HepG2 (cell line): ENCODE data around the gene COPB2. TPM values are rescaled to one million over a fixed set of nuclear protein-coding genes. Genes with fewer than 3 reads are reported as not detected.

ENCODE experiments used
- ATAC-seq: fragments of 200-7000 bp; cut with Tn5 transposase; 3 replicates; pipeline ENCODE4 v1.9.1; 2020; ENCODE audit warnings: mild to moderate bottlenecking, moderate library complexity
- BruUV-seq: library from RNA; stranded (reverse); fragments of 400-500 nt; replicated peaks from 2 replicates; lab custom pipeline; 2021; lab: Mats Ljungman, UMichigan
- CTCF ChIA-PET: fragments of 300-600 bp; formaldehyde crosslinking; extraction: SDS; loops from one replicate; lab custom pipeline; 2021; ENCODE audit warnings: low total read pairs, inconsistent platforms, low intra/inter-chr PET ratio; lab: Yijun Ruan, JAX
- POLR2A ChIA-PET: fragments of 350-600 bp; sonication (Branson Sonifier 250); formaldehyde crosslinking; loops from one replicate; lab custom pipeline; 2020; ENCODE audit warnings: antibody characterized with exemption, inconsistent platforms; lab: Yijun Ruan, JAX
- DNase-seq: peaks from one replicate; pipeline ENCODE4 v3.0.0-alpha.2; 2015; ENCODE audit warnings: low spot score
- FAIRE-seq: peaks from 3 replicates; lab custom pipeline; 2011; peaks lifted over from hg19 to GRCh38; lab: Jason Lieb, UNC
- H2AFZ ChIP-seq: one replicate; pipeline ENCODE4 v1.6.1; 2011; ENCODE audit warnings: low read length, inconsistent platforms
- H3K27ac ChIP-seq: fragments of 300-600 bp; 3 replicates; pipeline ENCODE4 v1.8.0; 2011; ENCODE audit warnings: mixed run types, mild to moderate bottlenecking, mixed read lengths, low read length, inconsistent platforms; ENCODE audit not compliant: insufficient read depth; ENCODE audit errors: extremely low read length
- H3K27me3 ChIP-seq, 2 experiments: fragments of 200-600 bp in 1 of 2; 2 replicates in 1 of 2; 3 replicates in 1 of 2; pipeline versions ENCODE4 v1.6.0 to v1.8.0; 2011; ENCODE audit warnings: low read length in 2 of 2, mild to moderate bottlenecking in 2 of 2, moderate library complexity in 2 of 2, inconsistent platforms in 1 of 2; ENCODE audit not compliant: insufficient read depth in 2 of 2, control insufficient read depth in 1 of 2
- H3K36me3 ChIP-seq, 2 experiments: fragments of 200-600 bp in 1 of 2; replicated peaks in 1 of 2; 2 replicates in 1 of 2; 3 replicates in 1 of 2; pipeline versions ENCODE4 v1.5.1 to v1.8.0; 2011; ENCODE audit warnings: low read length in 2 of 2, inconsistent platforms in 1 of 2; ENCODE audit not compliant: insufficient read depth in 2 of 2, control insufficient read depth in 1 of 2
- H3K4me1 ChIP-seq: 2 replicates; pipeline ENCODE4 v1.5.1; 2012; ENCODE audit warnings: low read length, inconsistent platforms; ENCODE audit not compliant: insufficient read depth
- H3K4me2 ChIP-seq: 2 replicates; pipeline ENCODE4 v1.6.0; 2011; ENCODE audit warnings: low read depth, low read length, inconsistent platforms
- H3K4me3 ChIP-seq, 3 experiments: fragments of 200-600 bp in 1 of 3; sonication (generic), shearing (Covaris generic) in 1 of 3; replicated peaks in 1 of 3; 2 replicates each; pipeline ENCODE4 v1.5.1; 2011 to 2016; ENCODE audit warnings: low read length in 3 of 3, inconsistent platforms in 2 of 3, low read depth in 2 of 3, mild to moderate bottlenecking in 2 of 3, control low read depth in 1 of 3, mixed read lengths in 1 of 3; ENCODE audit not compliant: insufficient read depth in 1 of 3
- H3K79me2 ChIP-seq: one replicate; pipeline ENCODE4 v1.6.1; 2011; ENCODE audit warnings: low read length, inconsistent platforms; ENCODE audit not compliant: insufficient read depth
- H3K9ac ChIP-seq: 2 replicates; pipeline ENCODE4 v1.6.0; 2011; ENCODE audit warnings: mild to moderate bottlenecking, low read depth, low read length, inconsistent platforms; ENCODE audit not compliant: insufficient read depth
- H3K9me3 ChIP-seq: 2 replicates; pipeline ENCODE4 v1.5.1; 2012; ENCODE audit warnings: mild to moderate bottlenecking, low read length
- H4K20me1 ChIP-seq: 2 replicates; pipeline ENCODE4 v1.6.0; 2011; ENCODE audit warnings: inconsistent platforms, mild to moderate bottlenecking, low read length, moderate library complexity; ENCODE audit not compliant: insufficient read depth
- ETS1 ChIP-seq: sonication (generic); formaldehyde crosslinking; IDR thresholded peaks from 2 replicates; pipeline ENCODE4 v1.4.0; 2020; ENCODE audit warnings: missing genetic modification reagents
- MED1 ChIP-seq: sonication (generic); formaldehyde crosslinking; IDR thresholded peaks from 2 replicates; pipeline ENCODE4 v1.4.0; 2020; ENCODE audit warnings: missing genetic modification reagents
- MEF2D ChIP-seq: sonication (generic); formaldehyde crosslinking; IDR thresholded peaks from 2 replicates; pipeline ENCODE4 v1.5.1; 2020; ENCODE audit warnings: mild to moderate bottlenecking, missing genetic modification reagents
- PCBP1 ChIP-seq: fragments of 200-400 bp; formaldehyde crosslinking; IDR thresholded peaks from 2 replicates; pipeline ENCODE4 v1.6.1; 2017; ENCODE audit warnings: mild to moderate bottlenecking, low read depth, low read length, borderline replicate concordance
- PHF20 ChIP-seq: sonication (generic); formaldehyde crosslinking; IDR thresholded peaks from 2 replicates; pipeline ENCODE4 v1.5.0; 2020; ENCODE audit warnings: mild to moderate bottlenecking, missing genetic modification reagents
- POGK ChIP-seq: sonication (generic); formaldehyde crosslinking; conservative IDR thresholded peaks from 2 replicates; pipeline ENCODE4 v1.8.0; 2022; ENCODE audit warnings: mild to moderate bottlenecking, moderate library complexity, missing genetic modification reagents
- RBM22 ChIP-seq: fragments of 200-400 bp; formaldehyde crosslinking; optimal IDR thresholded peaks from 2 replicates; pipeline ENCODE3; 2017; ENCODE audit warnings: mild to moderate bottlenecking, low read length, moderate library complexity
- SUZ12 ChIP-seq: fragments of 150-350 bp; IDR thresholded peaks from 2 replicates; pipeline ENCODE4 v1.6.1; 2014; ENCODE audit warnings: low read depth, low read length
- TBP ChIP-seq: sonication (generic); formaldehyde crosslinking; IDR thresholded peaks from 2 replicates; pipeline ENCODE4 v1.5.0; 2020; ENCODE audit warnings: missing genetic modification reagents
- TBX2 ChIP-seq: sonication (generic); formaldehyde crosslinking; IDR thresholded peaks from 2 replicates; pipeline ENCODE4 v1.5.0; 2020; ENCODE audit warnings: missing genetic modification reagents, mild to moderate bottlenecking, borderline replicate concordance
- ZNF101 ChIP-seq: sonication (generic); formaldehyde crosslinking; IDR thresholded peaks from 2 replicates; pipeline ENCODE4 v1.4.0; 2020; ENCODE audit warnings: mild to moderate bottlenecking, low read depth, missing genetic modification reagents, borderline replicate concordance
- ZNF577 ChIP-seq: sonication (generic); formaldehyde crosslinking; IDR thresholded peaks from 2 replicates; pipeline ENCODE4 v1.4.0; 2020; ENCODE audit warnings: mild to moderate bottlenecking, low read depth, missing genetic modification reagents, borderline replicate concordance
- WGBS: methylation state at CpG from one replicate; pipeline ENCODE4 v1.1.6; 2017; ENCODE audit warnings: low lambda C conversion rate; 5-methylcytosine and 5-hydroxymethylcytosine counted together
- in situ Hi-C: cut with HindIII; loops from 2 replicates; pipeline ENCODE4 v1.10.0; 2017; ENCODE audit warnings: low pct_unique_long_range_greater_than_20kb; ENCODE audit not compliant: extremely low pct_ligation_motif_present
- intact Hi-C: fragments of 100-400 bp; cut with micrococcal nuclease; formaldehyde crosslinking; loops from one replicate; pipeline ENCODE4 v1.10.0; 2022; ENCODE audit not compliant: unreplicated experiment
- polyA plus RNA-seq, 8 experiments: library from polyadenylated mRNA; depleted of rRNA in 3 of 8; stranded (reverse) in 7 of 8; unstranded in 1 of 8; fragments of >200 nt; fragmentation: Illumina TruSeq in 4 of 8; extraction: Trizol in 4 of 8; gene quantifications; 2 replicates each; pipeline versions ENCODE4 v1.2.1 to v1.2.3, GENCODE V29; 2011 to 2016; ENCODE audit warnings: low read depth in 4 of 8, missing spikeins in 1 of 8, mixed read lengths in 1 of 8; ENCODE audit not compliant: insufficient read depth in 1 of 8
- total RNA-seq, 5 experiments: library from RNA; depleted of rRNA; stranded (reverse); fragments of >200 nt; fragmentation: Illumina TruSeq; extraction: Trizol; gene quantifications; 2 replicates each; pipeline ENCODE4 v1.2.3, GENCODE V29; 2016; ENCODE audit warnings: low read depth in 1 of 5
- TF ChIP-seq, protein P1 (sequence below): sonication (generic); formaldehyde crosslinking; IDR thresholded peaks from 2 replicates; pipeline ENCODE4 v1.5.1; 2020; ENCODE audit warnings: missing genetic modification reagents, mild to moderate bottlenecking, borderline replicate concordance
- TF ChIP-seq, protein P2 (sequence below): sonication (generic); formaldehyde crosslinking; IDR thresholded peaks from 2 replicates; pipeline ENCODE4 v1.5.0; 2020; ENCODE audit warnings: mild to moderate bottlenecking, missing genetic modification reagents
- TF ChIP-seq, protein P3 (sequence below): sonication (generic); formaldehyde crosslinking; IDR thresholded peaks from 2 replicates; pipeline ENCODE4 v1.5.0; 2020; ENCODE audit warnings: missing genetic modification reagents
- TF ChIP-seq, protein P4 (sequence below): sonication (generic); formaldehyde crosslinking; IDR thresholded peaks from 2 replicates; pipeline ENCODE4 v1.5.0; 2020; ENCODE audit warnings: missing genetic modification reagents, mild to moderate bottlenecking, borderline replicate concordance

COPB2 gene
- total and polyA plus RNA-seq, 2 of the 13 experiments (the other 11 are each of a cell fraction or from before 2014, with no cell fraction given), result 83.3 to 217 TPM

DNA sequence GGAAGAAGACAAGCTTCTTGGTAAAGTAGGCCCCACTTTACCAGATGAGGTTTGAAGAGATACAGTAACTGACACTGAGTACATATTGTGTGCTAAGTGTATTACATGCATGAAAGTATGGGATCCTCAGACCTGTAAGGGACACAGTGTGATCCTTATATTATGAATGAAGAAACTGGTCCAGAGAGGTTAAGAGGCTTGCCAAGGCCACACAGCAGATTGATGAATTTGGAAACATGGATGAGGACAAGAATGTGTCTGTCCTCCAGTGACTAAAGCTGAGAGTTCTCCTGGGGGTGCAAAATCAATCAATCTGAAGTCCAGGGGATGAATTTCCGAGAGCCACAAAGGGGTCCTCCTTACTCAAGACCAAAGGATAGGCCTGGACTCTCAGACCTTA lies 77.0 kb downstream of the COPB2 start:
- no TSS peak for BruUV-seq
- Histone ChIP-seq H4K20me1 (no peaks in the 10 kb centered on the region), H3K4me1 (no peaks in the 10 kb centered on the region), H3K9me3 (no peaks in the 10 kb centered on the region), H3K27ac (no peak overlapping the region), H2AFZ (no peak overlapping the region), H3K36me3 (no peaks in the 10 kb centered on the region), H3K4me2 (no peak overlapping the region), H3K79me2 (no peaks in the 10 kb centered on the region), H3K4me3 (no peak overlapping the region), H3K27me3 (no peaks in the 10 kb centered on the region; a peak in 1 of 5 replicates), H3K9ac (no peak overlapping the region)
- FAIRE-seq, result no peak
- POLR2A ChIA-PET, result no interaction called here
- DNase-seq, result no peak
- CTCF ChIA-PET, result no interaction called here
- WGBS, result no CpG with 5 or more reads among the region's 1 CpG
- in situ Hi-C loops, result no loop called here
- intact Hi-C loops, result no loop called here
- ATAC-seq, result no peak
- TF ChIP-seq SUZ12 (no peak), PCBP1 (no peak), ZNF577 (CRISPR knock-in tag) (no peak), ZNF101 (CRISPR knock-in tag) (no peak), MED1 (CRISPR knock-in tag) (no peak), TBP (CRISPR knock-in tag) (no peak), PHF20 (CRISPR knock-in tag) (no peak), TBX2 (no peak), MEF2D (CRISPR knock-in tag) (no peak), RBM22 (no peak), ETS1 (CRISPR knock-in tag) (no peak), POGK (no peak)
- TF ChIP-seq, protein P1, sequence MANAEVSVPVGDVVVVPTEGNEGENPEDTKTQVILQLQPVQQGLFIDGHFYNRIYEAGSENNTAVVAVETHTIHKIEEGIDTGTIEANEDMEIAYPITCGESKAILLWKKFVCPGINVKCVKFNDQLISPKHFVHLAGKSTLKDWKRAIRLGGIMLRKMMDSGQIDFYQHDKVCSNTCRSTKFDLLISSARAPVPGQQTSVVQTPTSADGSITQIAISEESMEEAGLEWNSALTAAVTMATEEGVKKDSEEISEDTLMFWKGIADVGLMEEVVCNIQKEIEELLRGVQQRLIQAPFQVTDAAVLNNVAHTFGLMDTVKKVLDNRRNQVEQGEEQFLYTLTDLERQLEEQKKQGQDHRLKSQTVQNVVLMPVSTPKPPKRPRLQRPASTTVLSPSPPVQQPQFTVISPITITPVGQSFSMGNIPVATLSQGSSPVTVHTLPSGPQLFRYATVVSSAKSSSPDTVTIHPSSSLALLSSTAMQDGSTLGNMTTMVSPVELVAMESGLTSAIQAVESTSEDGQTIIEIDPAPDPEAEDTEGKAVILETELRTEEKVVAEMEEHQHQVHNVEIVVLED (CRISPR knock-in tag), result no peak
- TF ChIP-seq, protein P2, sequence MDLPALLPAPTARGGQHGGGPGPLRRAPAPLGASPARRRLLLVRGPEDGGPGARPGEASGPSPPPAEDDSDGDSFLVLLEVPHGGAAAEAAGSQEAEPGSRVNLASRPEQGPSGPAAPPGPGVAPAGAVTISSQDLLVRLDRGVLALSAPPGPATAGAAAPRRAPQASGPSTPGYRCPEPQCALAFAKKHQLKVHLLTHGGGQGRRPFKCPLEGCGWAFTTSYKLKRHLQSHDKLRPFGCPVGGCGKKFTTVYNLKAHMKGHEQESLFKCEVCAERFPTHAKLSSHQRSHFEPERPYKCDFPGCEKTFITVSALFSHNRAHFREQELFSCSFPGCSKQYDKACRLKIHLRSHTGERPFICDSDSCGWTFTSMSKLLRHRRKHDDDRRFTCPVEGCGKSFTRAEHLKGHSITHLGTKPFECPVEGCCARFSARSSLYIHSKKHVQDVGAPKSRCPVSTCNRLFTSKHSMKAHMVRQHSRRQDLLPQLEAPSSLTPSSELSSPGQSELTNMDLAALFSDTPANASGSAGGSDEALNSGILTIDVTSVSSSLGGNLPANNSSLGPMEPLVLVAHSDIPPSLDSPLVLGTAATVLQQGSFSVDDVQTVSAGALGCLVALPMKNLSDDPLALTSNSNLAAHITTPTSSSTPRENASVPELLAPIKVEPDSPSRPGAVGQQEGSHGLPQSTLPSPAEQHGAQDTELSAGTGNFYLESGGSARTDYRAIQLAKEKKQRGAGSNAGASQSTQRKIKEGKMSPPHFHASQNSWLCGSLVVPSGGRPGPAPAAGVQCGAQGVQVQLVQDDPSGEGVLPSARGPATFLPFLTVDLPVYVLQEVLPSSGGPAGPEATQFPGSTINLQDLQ, result no peak
- TF ChIP-seq, protein P3, sequence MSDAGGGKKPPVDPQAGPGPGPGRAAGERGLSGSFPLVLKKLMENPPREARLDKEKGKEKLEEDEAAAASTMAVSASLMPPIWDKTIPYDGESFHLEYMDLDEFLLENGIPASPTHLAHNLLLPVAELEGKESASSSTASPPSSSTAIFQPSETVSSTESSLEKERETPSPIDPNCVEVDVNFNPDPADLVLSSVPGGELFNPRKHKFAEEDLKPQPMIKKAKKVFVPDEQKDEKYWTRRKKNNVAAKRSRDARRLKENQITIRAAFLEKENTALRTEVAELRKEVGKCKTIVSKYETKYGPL, result no peak
- TF ChIP-seq, protein P4, sequence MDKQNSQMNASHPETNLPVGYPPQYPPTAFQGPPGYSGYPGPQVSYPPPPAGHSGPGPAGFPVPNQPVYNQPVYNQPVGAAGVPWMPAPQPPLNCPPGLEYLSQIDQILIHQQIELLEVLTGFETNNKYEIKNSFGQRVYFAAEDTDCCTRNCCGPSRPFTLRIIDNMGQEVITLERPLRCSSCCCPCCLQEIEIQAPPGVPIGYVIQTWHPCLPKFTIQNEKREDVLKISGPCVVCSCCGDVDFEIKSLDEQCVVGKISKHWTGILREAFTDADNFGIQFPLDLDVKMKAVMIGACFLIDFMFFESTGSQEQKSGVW (CRISPR knock-in tag), result no peak
